Tibial artery (tissue), 4 donors: ENCODE measurements around the gene EOLA2.
"Not testable (repeated sequence)": the region's sequence is repeated elsewhere in the genome, so short reads cannot be mapped to it uniquely, and the experiment has no call there.

ENCODE experiments used
- DNase-seq, 2 donors: peaks; one replicate each; pipeline ENCODE4 v3.0.0-alpha.2; 2019
- H3K27ac ChIP-seq, 2 donors: fragments of 200-600 bp; sonication (generic) in 1 of 2; 1 replicate in 1 of 2; 2 replicates in 1 of 2; pipeline ENCODE4 v1.5.1; 2018 to 2019; ENCODE audit warnings: mild to moderate bottlenecking in 1 of 2
- H3K27me3 ChIP-seq, 2 donors: fragments of 200-600 bp; sonication (generic) in 1 of 2; one replicate each; pipeline versions ENCODE4 v1.5.1 to v1.6.0; 2016 to 2019
- H3K36me3 ChIP-seq, 3 donors: fragments of 200-600 bp; sonication (generic) in 2 of 3; one replicate each; pipeline ENCODE4 v1.5.1; 2016 to 2019; ENCODE audit warnings: mild to moderate bottlenecking in 2 of 3
- H3K4me1 ChIP-seq, 4 donors: fragments of 200-600 bp; sonication (generic) in 2 of 4; 1 replicate in 3 of 4; 2 replicates in 1 of 4; pipeline ENCODE4 v1.5.1; 2016 to 2019
- H3K4me3 ChIP-seq, 2 donors: fragments of 200-600 bp; sonication (generic) in 1 of 2; 1 replicate in 1 of 2; 2 replicates in 1 of 2; pipeline ENCODE4 v1.5.1; 2018 to 2019; ENCODE audit warnings: mild to moderate bottlenecking in 2 of 2
- H3K9me3 ChIP-seq, 3 donors: fragments of 200-600 bp; sonication (generic) in 1 of 3; one replicate each; pipeline ENCODE4 v1.5.1; 2016 to 2019
- intact Hi-C: fragments of 100-400 bp; cut with DNase I; formaldehyde crosslinking; loops from one replicate; pipeline ENCODE4 v1.15.0; 2023; ENCODE audit warnings: low total_unique reads
- TF ChIP-seq, protein P1 (sequence below), 2 experiments: fragments of 200-600 bp in 1 of 2; fragments of 450-650 bp in 1 of 2; IDR thresholded peaks; one replicate each; pipeline ENCODE4 v1.5.1; 2017 to 2019; ENCODE audit warnings: antibody characterized with exemption in 2 of 2, mild to moderate bottlenecking in 1 of 2, moderate library complexity in 1 of 2

EOLA2 gene

DNA sequence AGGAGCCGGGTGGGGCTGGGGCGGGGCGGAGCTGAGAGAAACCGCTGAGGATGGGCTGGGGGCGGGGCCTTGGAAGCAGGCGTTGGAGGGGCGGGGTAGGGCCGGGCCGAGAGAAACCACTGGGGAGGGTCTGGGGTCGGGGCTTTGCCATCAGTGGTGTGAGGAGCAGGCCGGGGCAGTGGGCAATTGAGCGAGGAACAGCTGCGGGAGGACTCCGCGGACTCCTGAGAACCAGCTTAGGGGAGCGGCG lies 1.3 kb upstream of the EOLA2 start:
- TF ChIP-seq, protein P1, sequence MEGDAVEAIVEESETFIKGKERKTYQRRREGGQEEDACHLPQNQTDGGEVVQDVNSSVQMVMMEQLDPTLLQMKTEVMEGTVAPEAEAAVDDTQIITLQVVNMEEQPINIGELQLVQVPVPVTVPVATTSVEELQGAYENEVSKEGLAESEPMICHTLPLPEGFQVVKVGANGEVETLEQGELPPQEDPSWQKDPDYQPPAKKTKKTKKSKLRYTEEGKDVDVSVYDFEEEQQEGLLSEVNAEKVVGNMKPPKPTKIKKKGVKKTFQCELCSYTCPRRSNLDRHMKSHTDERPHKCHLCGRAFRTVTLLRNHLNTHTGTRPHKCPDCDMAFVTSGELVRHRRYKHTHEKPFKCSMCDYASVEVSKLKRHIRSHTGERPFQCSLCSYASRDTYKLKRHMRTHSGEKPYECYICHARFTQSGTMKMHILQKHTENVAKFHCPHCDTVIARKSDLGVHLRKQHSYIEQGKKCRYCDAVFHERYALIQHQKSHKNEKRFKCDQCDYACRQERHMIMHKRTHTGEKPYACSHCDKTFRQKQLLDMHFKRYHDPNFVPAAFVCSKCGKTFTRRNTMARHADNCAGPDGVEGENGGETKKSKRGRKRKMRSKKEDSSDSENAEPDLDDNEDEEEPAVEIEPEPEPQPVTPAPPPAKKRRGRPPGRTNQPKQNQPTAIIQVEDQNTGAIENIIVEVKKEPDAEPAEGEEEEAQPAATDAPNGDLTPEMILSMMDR (IDR thresholded peaks at IDR 0.05), result no peak
- H3K4me3 ChIP-seq, result peak overlapping the region; percentile 57 to 58
- peaks cover 0 to 7% (median 6%) of the 10 kb centered on the region in 4 donors for H3K4me1 ChIP-seq
- no peaks in the 10 kb centered on the region for H3K27me3 ChIP-seq
- peak overlapping the region; percentile 88 for H3K27ac ChIP-seq
- intact Hi-C loops, result no loop called here
- H3K9me3 ChIP-seq, result no peaks in the 10 kb centered on the region
- DNase-seq, result no peak
- peaks cover 0 to 3% (median 0%) of the 10 kb centered on the region in 3 donors for H3K36me3 ChIP-seq

DNA sequence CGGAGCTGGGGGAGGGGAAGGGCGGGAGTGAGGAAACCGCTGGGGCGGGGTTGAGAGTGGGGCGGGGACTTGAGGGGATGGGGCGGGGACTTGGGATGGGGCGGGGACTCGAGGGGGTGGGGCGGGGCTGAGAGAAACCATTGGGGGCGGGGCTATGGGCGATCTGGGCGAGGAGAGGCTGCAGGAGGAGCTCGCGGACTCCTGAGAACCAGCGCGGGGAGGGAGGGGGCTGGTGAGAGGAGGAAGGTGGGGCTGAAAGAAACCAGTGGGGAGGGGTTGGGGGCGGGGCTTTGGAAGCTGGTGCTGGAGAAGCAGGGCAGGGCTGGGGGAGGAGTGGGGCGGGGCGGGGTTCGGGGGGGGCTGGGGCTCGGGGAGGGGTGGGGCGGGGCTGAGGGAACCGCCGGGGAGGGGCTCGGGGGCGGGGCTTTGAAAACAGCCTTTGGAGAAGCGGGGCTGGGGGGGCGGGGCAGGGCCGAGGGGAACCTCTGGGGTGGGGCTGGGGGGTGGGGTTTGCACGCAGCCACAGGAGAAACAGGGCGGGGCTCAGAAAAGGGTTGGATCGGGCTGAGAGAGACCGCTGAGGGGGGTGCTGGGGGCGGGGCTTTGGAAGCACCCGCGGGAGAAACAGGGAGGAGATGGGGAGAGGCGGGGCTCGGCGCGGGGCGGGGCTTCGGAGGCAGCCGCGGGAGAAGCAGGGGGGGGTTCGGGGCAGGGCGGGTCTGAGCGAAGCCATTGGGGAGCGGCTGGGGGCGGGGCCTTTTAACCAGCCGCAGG lies 777 bp upstream of the EOLA2 start:
- Histone ChIP-seq H3K9me3 (no peaks in the 10 kb centered on the region), H3K27me3 (no peaks in the 10 kb centered on the region), H3K4me3 (peak overlapping the region; percentile 78 to 89), H3K36me3 (peaks cover 0 to 8% (median 0%) of the 10 kb centered on the region in 3 donors), H3K4me1 (peaks cover 0 to 7% (median 6%) of the 10 kb centered on the region in 4 donors), H3K27ac (peak overlapping the region; percentile 88 to 96)
- TF ChIP-seq, protein P1 (IDR thresholded peaks at IDR 0.05), result no peak
- intact Hi-C loops, result no loop called here
- DNase-seq, result peak; percentile 93 to 97

DNA sequence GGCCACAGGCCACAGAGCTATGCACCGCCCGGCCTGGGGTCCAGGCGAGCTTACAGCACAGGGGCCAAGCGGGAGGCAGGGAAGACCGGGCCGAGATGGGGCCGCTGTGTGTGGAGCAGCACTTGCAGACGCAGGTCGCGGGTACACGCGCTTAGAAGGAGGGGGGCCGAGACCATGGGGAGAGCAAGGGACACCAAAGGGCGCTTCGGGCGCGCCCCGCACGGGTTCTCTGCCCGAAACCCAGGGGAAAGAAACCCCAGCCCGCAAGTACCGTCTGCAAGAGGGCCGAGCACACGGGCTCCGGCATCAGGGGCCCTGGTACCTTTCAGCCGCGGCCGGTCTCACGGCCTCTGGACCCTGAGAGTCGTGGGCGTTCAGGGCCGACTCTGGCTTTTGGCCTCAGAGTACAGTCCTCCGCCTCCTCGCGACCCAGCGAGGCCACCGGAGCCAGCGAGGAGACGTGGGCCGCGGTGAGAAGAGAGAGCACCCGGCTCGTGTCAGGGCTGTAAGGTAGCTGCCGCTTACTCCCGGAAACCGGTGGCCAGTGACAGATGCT lies 342 bp downstream of the EOLA2 start:
- intact Hi-C loops, result no loop called here
- no peaks in the 10 kb centered on the region for H3K27me3 ChIP-seq
- H3K27ac ChIP-seq, result peak overlapping the region; percentile 88 to 96
- H3K36me3 ChIP-seq, result peaks cover 0 to 16% (median 0%) of the 10 kb centered on the region in 3 donors
- H3K4me3 ChIP-seq, result peak overlapping the region; percentile 78 to 89
- H3K9me3 ChIP-seq, result no peaks in the 10 kb centered on the region
- peak; percentile 24 to 65 for DNase-seq
- H3K4me1 ChIP-seq, result peaks cover 0 to 7% (median 6%) of the 10 kb centered on the region in 4 donors
- TF ChIP-seq, protein P1 (IDR thresholded peaks at IDR 0.05), result no peak

GRCh38 chrX:149937328-149937727 lies 963 bp downstream of the EOLA2 start:
- DNase-seq, intact Hi-C loops, H3K4me1 ChIP-seq, H3K9me3 ChIP-seq, H3K27me3 ChIP-seq: not testable (repeated sequence)
- H3K4me3 ChIP-seq, result peak overlapping the region; percentile 78 to 89
- peak overlapping the region; percentile 88 to 96 for H3K27ac ChIP-seq
- H3K36me3 ChIP-seq, result peaks cover 0 to 16% (median 0%) of the 10 kb centered on the region in 3 donors

- H3K27ac ChIP-seq, H3K4me3 ChIP-seq, H3K4me1 ChIP-seq, intact Hi-C loops, H3K27me3 ChIP-seq, DNase-seq, H3K9me3 ChIP-seq: not testable (repeated sequence)
- H3K36me3 ChIP-seq, result peaks cover 0 to 16% (median 0%) of the 10 kb centered on the region in 3 donors
Observed at GRCh38 chrX:149933547-149933946, 4.7 kb downstream of the EOLA2 start.

DNA sequence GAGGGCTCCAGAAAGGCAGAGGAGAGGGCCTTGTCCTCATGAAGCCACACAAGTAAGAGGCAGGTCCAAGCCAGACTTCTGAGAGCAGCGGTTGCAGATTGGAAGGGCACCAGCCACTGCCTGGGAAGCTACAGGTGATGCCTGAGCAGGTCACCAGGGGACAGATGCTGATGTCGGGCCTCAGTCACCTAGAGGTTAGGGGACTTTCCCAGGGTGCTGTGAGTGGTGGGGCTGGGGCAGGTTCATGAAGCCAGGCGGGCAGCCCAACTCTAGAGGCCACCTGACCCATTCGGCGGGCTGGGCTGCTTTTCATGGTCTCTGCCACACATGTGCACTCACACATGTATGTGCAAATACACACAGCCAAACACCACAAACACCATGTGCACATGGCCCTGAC lies 5.3 kb downstream of the EOLA2 start:
- H3K9me3 ChIP-seq, H3K27ac ChIP-seq, DNase-seq, H3K4me1 ChIP-seq, intact Hi-C loops, H3K4me3 ChIP-seq, H3K27me3 ChIP-seq: not testable (repeated sequence)
- peaks cover 0 to 16% (median 0%) of the 10 kb centered on the region in 3 donors for H3K36me3 ChIP-seq

DNA sequence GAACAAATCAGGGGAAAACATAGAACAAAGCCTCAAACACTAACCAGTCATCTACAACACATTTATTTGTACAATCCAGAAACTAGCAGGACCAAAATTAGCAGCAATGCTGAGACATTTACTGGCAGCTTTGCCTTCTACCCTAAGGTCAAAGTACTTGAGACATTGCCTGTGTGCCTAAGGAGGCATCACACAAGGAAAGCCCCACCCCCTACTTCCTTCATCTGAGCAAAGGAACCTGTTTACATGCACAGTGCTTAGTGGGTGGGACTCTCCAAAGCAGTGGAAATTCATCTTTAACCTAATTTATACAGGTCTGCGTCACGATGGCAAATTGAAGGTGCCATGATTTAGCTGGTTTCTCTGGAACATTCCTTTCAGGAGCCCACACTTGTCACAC lies 6.1 kb downstream of the EOLA2 start:
- H3K27ac ChIP-seq, intact Hi-C loops, H3K4me1 ChIP-seq, H3K4me3 ChIP-seq, DNase-seq, H3K9me3 ChIP-seq, H3K27me3 ChIP-seq: not testable (repeated sequence)
- peaks cover 0 to 16% (median 0%) of the 10 kb centered on the region in 3 donors for H3K36me3 ChIP-seq

DNA sequence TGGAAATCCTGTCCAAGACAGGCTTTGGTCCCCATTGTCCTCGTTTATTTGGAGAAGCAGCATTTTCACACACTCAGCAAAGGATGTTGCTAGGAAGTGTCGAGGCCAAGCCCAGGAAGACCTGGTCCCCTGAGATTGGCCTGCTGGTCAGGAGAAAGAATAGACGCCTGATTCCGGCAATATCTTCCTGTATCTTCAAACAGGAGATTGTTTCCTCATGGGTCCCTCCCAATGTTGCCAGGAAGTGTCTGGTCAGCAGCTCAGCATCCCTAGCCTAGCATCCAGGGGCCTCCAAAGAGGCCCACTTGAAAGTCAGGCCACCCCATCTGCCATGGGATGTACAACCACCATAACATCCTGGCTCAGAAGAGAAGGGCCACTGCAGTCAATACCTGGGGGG lies 6.9 kb downstream of the EOLA2 start:
- intact Hi-C loops, H3K9me3 ChIP-seq, H3K27me3 ChIP-seq, DNase-seq, H3K4me3 ChIP-seq, H3K4me1 ChIP-seq, H3K27ac ChIP-seq: not testable (repeated sequence)
- peaks cover 0 to 16% (median 0%) of the 10 kb centered on the region in 3 donors for H3K36me3 ChIP-seq

- H3K4me3 ChIP-seq, DNase-seq, H3K4me1 ChIP-seq, H3K9me3 ChIP-seq, H3K27me3 ChIP-seq, intact Hi-C loops, H3K27ac ChIP-seq: not testable (repeated sequence)
- peaks cover 0 to 11% (median 0%) of the 10 kb centered on the region in 3 donors for H3K36me3 ChIP-seq
Observed at GRCh38 chrX:149929400-149929799, 8.9 kb downstream of the EOLA2 start, which contains the start of gene HSFX4. TSS of gene HSFX4 (plus strand) at chrX:149929573. CDS start at chrX:149929645, 72 bp downstream.

DNA sequence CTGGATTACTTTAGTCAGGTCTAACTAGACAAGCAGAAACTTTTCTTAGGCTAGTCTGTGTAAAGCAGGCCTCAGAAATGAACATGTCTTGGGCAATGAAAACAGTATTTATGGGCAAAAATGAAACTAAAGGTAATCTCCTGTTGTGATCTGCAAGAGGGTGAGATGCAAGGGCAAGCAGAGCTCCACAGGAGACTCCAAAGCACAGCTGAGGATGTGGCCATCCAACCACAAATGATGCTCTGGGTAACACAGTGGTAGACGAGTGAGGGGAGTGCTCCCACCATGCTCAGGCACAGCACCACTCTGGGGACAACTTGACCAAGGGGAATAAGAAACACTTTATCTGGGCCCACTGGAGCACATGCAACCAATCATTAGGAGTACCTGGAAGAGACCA lies 9.7 kb downstream of the EOLA2 start:
- H3K27ac ChIP-seq, H3K27me3 ChIP-seq, H3K36me3 ChIP-seq, H3K4me1 ChIP-seq, DNase-seq, H3K4me3 ChIP-seq, intact Hi-C loops, H3K9me3 ChIP-seq: not testable (repeated sequence)

DNA sequence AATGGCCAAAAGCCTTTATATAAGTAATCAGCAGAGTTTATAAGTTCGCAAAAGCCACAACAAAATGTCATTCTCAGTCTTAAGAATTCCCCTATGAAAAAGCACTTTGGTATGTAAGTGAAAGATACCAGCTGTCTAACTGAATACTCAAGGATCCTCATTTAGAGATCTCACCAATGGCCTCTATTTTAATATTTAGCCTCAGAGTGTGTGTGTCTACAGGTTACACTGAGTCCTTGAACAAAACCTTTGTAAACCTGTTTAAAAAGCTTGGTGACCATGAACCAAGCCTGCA lies 10.4 kb downstream of the EOLA2 start:
- intact Hi-C loops, H3K4me3 ChIP-seq, H3K27ac ChIP-seq, H3K4me1 ChIP-seq, H3K27me3 ChIP-seq, H3K9me3 ChIP-seq, DNase-seq, H3K36me3 ChIP-seq: not testable (repeated sequence)
